Hepatocyte (in vitro differentiated cells): ENCODE data around the gene STPG1. TPM values are rescaled to one million over a fixed set of nuclear protein-coding genes. Genes with fewer than 3 reads are reported as not detected.

Experiments
- DNase-seq: peaks from one replicate; pipeline ENCODE4 v3.0.0-alpha.2; 2016; ENCODE audit warnings: low spot score
- H2AFZ ChIP-seq: fragments of 200-600 bp; sonication (generic); 2 replicates; pipeline ENCODE4 v1.6.0; 2016; ENCODE audit warnings: antibody characterized with exemption, mild to moderate bottlenecking
- H3K27ac ChIP-seq: fragments of 200-600 bp; sonication (generic); 2 replicates; pipeline ENCODE4 v1.5.1; 2016; ENCODE audit warnings: mild to moderate bottlenecking
- H3K27me3 ChIP-seq: fragments of 200-600 bp; sonication (generic); 2 replicates; pipeline ENCODE4 v1.6.1; 2016
- H3K36me3 ChIP-seq: fragments of 200-600 bp; sonication (generic); replicated peaks from 2 replicates; pipeline ENCODE4 v1.5.1; 2016; ENCODE audit warnings: low read depth; ENCODE audit not compliant: insufficient read depth
- H3K4me1 ChIP-seq: fragments of 200-600 bp; sonication (generic); 2 replicates; pipeline ENCODE4 v1.5.1; 2016; ENCODE audit warnings: mild to moderate bottlenecking, moderate library complexity; ENCODE audit not compliant: insufficient read depth
- H3K4me2 ChIP-seq: fragments of 200-600 bp; sonication (generic); 2 replicates; pipeline ENCODE4 v1.6.0; 2016
- H3K4me3 ChIP-seq: fragments of 200-600 bp; sonication (generic); 2 replicates; pipeline ENCODE4 v1.5.1; 2016; ENCODE audit warnings: mild to moderate bottlenecking
- H3K79me2 ChIP-seq: fragments of 200-600 bp; sonication (generic); 2 replicates; pipeline ENCODE4 v1.6.0; 2017; ENCODE audit warnings: mild to moderate bottlenecking
- H3K9me2 ChIP-seq: fragments of 200-600 bp; sonication (generic); replicated peaks from 2 replicates; pipeline ENCODE4 v1.6.0; 2017; ENCODE audit warnings: mild to moderate bottlenecking; ENCODE audit not compliant: insufficient read depth
- H3K9me3 ChIP-seq: fragments of 200-600 bp; sonication (generic); 2 replicates; pipeline ENCODE4 v1.5.1; 2016; ENCODE audit warnings: low read depth, mild to moderate bottlenecking
- H4K20me1 ChIP-seq: fragments of 200-600 bp; sonication (generic); 2 replicates; pipeline ENCODE4 v1.6.0; 2016; ENCODE audit warnings: mild to moderate bottlenecking; ENCODE audit not compliant: insufficient read depth, poor library complexity, severe bottlenecking
- CTCF ChIP-seq: fragments of 200-600 bp; sonication (generic); IDR thresholded peaks from 2 replicates; pipeline ENCODE4 v1.5.1; 2016; ENCODE audit warnings: antibody characterized with exemption, mild to moderate bottlenecking; ENCODE audit not compliant: poor library complexity
- EZH2 ChIP-seq: fragments of 200-600 bp; sonication (generic); IDR thresholded peaks from 2 replicates; pipeline ENCODE4 v1.6.1; 2016; ENCODE audit warnings: antibody characterized with exemption, mild to moderate bottlenecking, borderline replicate concordance
- EZH2phosphoT487 ChIP-seq: fragments of 200-600 bp; sonication (generic); IDR thresholded peaks from one replicate; pipeline ENCODE4 v1.6.1; 2018; ENCODE audit warnings: antibody characterized with exemption, mild to moderate bottlenecking, low read depth, moderate library complexity; ENCODE audit not compliant: unreplicated experiment, severe bottlenecking
- WGBS: methylation state at CpG from one replicate; pipeline ENCODE4 v1.1.6; 2016; ENCODE audit warnings: low lambda C conversion rate; ENCODE audit errors: missing lambda C conversion rate; 5-methylcytosine and 5-hydroxymethylcytosine counted together
- polyA plus RNA-seq: library from polyadenylated mRNA; unstranded; fragments of >200 nt; fragmentation: Nextera tagmentation; extraction: Ambion mirVana; gene quantifications from 2 replicates; pipeline ENCODE4 v1.2.1, GENCODE V29; 2016
- total RNA-seq: library from RNA; depleted of rRNA; stranded (reverse); fragments of >200 nt; gene quantifications from 2 replicates; pipeline ENCODE4 v1.2.3, GENCODE V29; 2014

STPG1 gene
- total and polyA plus RNA-seq, 2 experiments from 2014 or later: 3.5 to 4.3 TPM

- DNase-seq: no peak
- H3K9me3 ChIP-seq: no peaks in the 10 kb centered on the region
- H3K9me2 ChIP-seq: no peaks in the 10 kb centered on the region
- peaks cover 8% of the 10 kb centered on the region for H3K4me1 ChIP-seq
- no peaks in the 10 kb centered on the region for H4K20me1 ChIP-seq
- no peaks in the 10 kb centered on the region for H3K79me2 ChIP-seq
- TF ChIP-seq CTCF (no peak), EZH2 (no peak), EZH2phosphoT487 (no peak)
- 82% methylated on average over 6 of the region's 6 CpGs for WGBS
- no peak overlapping the region for H3K4me3 ChIP-seq
- H3K4me2 ChIP-seq: no peak overlapping the region
- H3K36me3 ChIP-seq: no peaks in the 10 kb centered on the region
- no peak overlapping the region for H3K27ac ChIP-seq
- H2AFZ ChIP-seq: no peak overlapping the region
- H3K27me3 ChIP-seq: no peaks in the 10 kb centered on the region
These were observed 98.2 kb downstream of the STPG1 start for GRCh38 chr1:24315391-24315790.

GRCh38 chr1:24311741-24312140 is 101.8 kb downstream of the STPG1 start:
- 86% methylated on average over 1 of the region's 1 CpG for WGBS
- Histone ChIP-seq H3K27ac (no peak overlapping the region), H3K27me3 (peaks cover 2% of the 10 kb centered on the region), H3K79me2 (no peaks in the 10 kb centered on the region), H3K36me3 (no peaks in the 10 kb centered on the region), H3K4me1 (no peaks in the 10 kb centered on the region), H2AFZ (no peak overlapping the region), H3K4me3 (no peak overlapping the region), H3K9me2 (no peaks in the 10 kb centered on the region), H3K4me2 (no peak overlapping the region), H4K20me1 (no peaks in the 10 kb centered on the region), H3K9me3 (no peaks in the 10 kb centered on the region)
- DNase-seq: no peak
- TF ChIP-seq EZH2phosphoT487 (no peak), EZH2 (no peak), CTCF (no peak)

- H3K27ac ChIP-seq: no peak overlapping the region
- H3K27me3 ChIP-seq: peaks cover 3% of the 10 kb centered on the region
- no peaks in the 10 kb centered on the region for H4K20me1 ChIP-seq
- no peak overlapping the region for H3K4me3 ChIP-seq
- no peaks in the 10 kb centered on the region for H3K9me2 ChIP-seq
- no peak overlapping the region for H2AFZ ChIP-seq
- DNase-seq: no peak
- no peak for TF ChIP-seq EZH2phosphoT487
- no peak for TF ChIP-seq EZH2
- TF ChIP-seq CTCF: no peak
- no peak overlapping the region for H3K4me2 ChIP-seq
- 82% methylated on average over 3 of the region's 3 CpGs for WGBS
- H3K79me2 ChIP-seq: no peaks in the 10 kb centered on the region
- no peaks in the 10 kb centered on the region for H3K9me3 ChIP-seq
- no peaks in the 10 kb centered on the region for H3K4me1 ChIP-seq
- no peaks in the 10 kb centered on the region for H3K36me3 ChIP-seq
These were observed 102.3 kb downstream of the STPG1 start for GRCh38 chr1:24311234-24311633.
